Erythroblast (primary cell): ENCODE measurements around the gene C1QTNF4.

ENCODE experiments used
- GATA1 ChIP-seq: IDR thresholded peaks from 2 replicates; pipeline ENCODE4 v1.6.1; 2011; ENCODE audit warnings: low read depth, mild to moderate bottlenecking, control low read depth, low read length, moderate library complexity
- POLR2A ChIP-seq: IDR thresholded peaks from 2 replicates; pipeline ENCODE4 v1.6.1; 2011; ENCODE audit warnings: mild to moderate bottlenecking, low read length

GRCh38 chr11:47550288-47551047 lies 43.7 kb downstream of the C1QTNF4 start:
- TF ChIP-seq POLR2A = no peak
- TF ChIP-seq GATA1 = no peak
